ENCODE measurements around the gene ARL9.

ARL9 gene, protein sequence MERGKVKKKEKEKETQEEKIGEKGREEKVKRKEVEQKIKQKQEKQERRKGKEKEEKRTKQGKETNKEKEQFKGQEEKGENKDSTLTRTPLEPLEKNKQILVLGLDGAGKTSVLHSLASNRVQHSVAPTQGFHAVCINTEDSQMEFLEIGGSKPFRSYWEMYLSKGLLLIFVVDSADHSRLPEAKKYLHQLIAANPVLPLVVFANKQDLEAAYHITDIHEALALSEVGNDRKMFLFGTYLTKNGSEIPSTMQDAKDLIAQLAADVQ

GRCh38 chr4:56505269-56506130 is at the start of gene ARL9:
Gene ARL9, plus strand, starts transcription at chr4:56505791. Its CDS starts 72 bp downstream, at chr4:56505863.
- DNase-seq = no peak

- no peak for DNase-seq
These were observed 45.5 kb upstream of the ARL9 start for GRCh38 chr4:56460085-56460484.

DNA sequence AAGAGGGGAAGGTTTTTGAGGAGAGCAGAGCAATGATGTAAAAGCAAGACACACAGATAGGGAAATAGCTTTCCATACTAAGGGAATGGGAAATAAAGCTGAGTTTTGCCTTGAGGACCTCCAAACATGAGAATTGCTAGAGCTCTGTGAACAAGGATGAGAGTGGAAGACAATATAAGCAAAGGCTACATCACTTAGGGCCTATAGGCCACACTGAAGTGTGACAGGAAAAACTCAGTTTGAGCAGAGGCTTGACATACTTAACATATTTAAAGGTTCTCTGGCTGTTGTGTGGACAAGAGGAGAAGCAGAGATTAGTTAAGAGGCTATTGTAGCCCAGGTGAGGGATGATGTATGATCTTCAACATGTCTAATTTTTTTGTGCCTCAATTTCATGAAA is 43.4 kb upstream of the ARL9 start:
- no peak for DNase-seq

- DNase-seq = no peak
These were observed 41.9 kb upstream of the ARL9 start for GRCh38 chr4:56463711-56464110.

DNA sequence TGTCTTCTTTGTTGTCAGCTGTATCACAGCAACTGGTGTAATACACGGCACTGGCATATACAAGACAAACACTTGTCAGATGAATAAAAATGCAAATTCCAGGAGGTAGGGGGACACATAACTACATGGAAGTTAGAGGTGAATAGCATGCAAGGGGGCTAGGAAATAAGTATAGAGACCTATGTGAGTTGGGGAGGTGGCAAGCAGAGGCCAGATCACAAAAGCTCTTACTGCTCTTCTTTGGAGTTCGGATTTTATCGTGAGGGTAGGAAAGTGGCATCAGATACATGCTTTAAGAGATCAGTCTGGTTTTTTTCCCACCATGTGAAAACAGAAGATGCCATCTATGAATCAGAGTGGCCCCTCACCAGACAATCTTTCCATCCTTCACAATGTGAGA is 41.0 kb upstream of the ARL9 start:
- no peak for DNase-seq

DNA sequence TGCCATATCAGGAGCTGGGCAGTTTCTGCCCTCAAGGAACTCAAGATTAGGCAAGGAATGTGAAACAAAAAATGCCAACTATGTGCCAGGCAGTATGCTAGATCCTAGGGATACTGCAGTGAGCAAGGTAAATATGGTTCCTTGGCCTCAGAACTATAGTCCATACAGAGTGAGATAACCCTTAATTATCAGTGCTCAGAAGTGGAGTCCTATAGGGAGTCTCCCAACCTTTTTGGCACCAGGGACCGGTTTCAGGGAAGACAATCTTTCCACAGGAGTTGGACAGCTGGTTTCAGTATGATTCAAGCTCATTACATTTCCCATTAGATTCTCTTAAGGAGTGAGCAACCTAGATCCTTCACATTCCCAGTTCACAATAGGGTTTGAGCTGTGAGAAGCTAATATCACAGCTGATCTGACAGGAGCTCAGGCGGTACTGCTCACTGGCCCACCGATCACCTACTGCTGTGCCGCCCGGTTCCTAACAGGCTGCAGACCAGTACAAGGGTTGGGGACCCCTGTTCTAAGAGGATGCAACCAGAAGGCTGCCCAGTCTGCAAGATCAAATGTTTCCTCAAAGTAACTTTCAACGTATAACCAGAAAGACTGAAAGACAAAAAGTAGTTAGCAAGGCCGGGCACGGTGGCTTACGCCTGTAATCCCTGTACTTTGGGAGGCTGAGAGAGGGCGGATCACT is 39.8 kb upstream of the ARL9 start:
- DNase-seq = no peak

GRCh38 chr4:56466296-56466761 is 39.3 kb upstream of the ARL9 start:
- DNase-seq = peak; percentile 81

- no peak for DNase-seq
These were observed 38.7 kb upstream of the ARL9 start for GRCh38 chr4:56466910-56467283.

- DNase-seq = peak; percentile 85
These were observed 38.1 kb upstream of the ARL9 start, which contains the start of gene SRP72 for GRCh38 chr4:56467284-56468096. Gene SRP72, plus strand, starts transcription at chr4:56467617. Its CDS starts 19 bp downstream, at chr4:56467636.

GRCh38 chr4:56468097-56468422 is 37.5 kb upstream of the ARL9 start:
- peak; percentile 53 for DNase-seq

DNA sequence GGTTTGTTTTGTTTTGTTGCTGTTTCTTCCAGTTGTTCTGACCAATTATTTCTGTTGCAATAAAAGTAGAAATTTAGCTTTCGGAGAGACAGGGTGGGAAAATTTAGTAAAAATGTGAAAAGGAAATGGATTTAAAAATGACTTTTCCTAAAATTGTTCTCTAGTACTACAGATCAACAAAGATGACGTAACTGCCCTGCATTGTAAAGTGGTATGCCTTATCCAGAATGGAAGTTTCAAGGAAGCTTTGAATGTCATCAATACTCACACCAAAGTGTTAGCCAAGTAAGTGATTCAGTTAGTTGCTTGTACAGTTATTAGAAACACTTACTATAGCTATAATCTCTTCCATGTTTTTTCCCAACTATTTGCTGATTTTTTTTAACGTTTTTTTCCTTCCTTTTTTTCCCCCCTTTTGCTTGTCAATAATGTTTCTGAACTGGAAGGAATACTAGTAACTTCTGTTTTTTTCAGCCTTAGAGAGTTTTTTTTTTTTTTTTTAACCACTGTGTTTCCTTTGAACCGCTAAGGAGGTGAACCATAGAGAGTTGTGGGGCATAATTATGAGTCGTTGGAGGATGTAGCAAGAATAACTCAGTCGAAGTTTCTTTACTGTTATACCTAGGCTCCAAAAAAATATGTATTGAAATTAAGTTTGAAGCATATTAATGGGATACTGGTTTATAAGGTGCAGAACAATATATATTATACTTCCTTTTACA is 35.9 kb upstream of the ARL9 start:
- DNase-seq = no peak

GRCh38 chr4:56475917-56476316 is 29.7 kb upstream of the ARL9 start:
- DNase-seq = no peak

GRCh38 chr4:56477192-56477702 is 28.3 kb upstream of the ARL9 start:
- no peak for DNase-seq

- DNase-seq = no peak
These were observed 24.9 kb upstream of the ARL9 start for GRCh38 chr4:56480691-56481090.

DNA sequence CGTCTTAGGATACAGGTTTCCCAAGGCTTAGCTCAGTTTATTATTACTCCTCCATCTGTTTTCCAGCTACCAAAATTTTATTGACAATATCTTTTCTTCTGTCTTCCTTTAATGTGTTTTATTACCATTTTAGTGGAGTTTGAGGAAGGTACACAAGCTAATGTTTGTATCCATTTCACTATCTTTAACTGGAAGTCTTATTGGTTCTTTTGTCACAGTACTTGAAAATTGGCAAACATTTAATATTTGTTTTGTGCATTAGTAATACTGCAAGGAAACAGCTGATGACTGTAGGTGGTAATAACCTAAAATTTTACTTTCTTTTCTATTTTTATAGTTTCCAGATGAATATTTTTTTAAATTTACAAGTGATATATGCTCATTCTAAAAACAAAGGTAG is 9.3 kb upstream of the ARL9 start:
- DNase-seq = no peak

DNA sequence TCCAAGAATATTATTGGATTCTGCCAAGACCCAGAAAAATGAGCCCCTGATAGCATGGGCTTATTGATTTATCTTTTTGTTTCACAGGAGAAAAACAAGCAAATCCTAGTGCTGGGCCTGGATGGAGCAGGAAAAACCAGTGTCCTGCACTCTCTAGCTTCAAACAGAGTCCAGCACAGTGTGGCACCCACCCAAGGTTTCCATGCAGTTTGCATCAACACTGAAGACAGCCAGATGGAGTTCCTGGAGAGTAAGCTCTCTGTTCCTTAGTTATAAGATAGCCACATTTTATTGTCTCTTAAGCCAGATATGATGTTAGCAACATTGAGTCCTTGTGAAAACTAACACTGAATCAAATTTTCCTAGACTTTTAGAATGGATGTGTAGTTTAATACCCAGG is 5.5 kb downstream of the ARL9 start:
- DNase-seq = no peak

DNA sequence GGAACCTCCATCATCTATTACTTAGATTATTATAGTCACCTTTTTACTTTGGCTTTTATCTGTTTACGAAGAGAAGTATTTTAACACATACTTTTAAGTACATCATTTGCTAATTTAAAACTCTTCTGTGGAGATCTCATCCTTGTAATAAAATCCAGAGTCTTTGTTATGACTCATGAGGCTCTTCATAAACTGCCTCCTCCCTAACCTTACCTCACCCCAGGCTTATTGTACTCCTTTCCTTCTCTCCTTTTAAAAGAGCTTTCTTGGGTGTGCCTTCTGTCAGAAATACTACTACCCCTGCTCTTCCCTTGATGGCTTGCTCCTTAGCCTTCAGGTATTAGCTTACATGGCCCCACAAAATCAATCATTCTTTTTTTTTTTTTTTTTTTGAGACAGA is 6.6 kb downstream of the ARL9 start:
- no peak for DNase-seq

DNA sequence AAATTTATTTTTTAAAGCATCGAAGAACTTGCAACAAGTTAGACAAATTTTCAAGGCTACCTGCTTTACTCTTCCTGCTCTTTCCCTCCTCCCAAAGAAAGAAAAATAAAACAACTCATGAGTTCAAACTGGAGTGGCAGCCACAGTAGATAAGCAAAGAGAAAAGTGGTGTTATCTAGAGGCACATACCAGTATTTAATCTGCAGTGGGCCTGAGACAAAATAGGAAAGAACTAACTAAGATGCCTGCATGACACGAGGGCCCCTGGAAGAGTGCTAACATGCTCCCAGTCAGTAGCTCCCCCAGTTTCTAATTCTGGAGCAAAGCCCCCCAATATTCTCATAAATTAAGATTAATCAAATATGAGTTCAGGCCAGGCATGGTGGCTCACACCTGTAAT is 7.9 kb downstream of the ARL9 start:
- no peak for DNase-seq

- DNase-seq = peak; percentile 59
These were observed 24.9 kb downstream of the ARL9 start for GRCh38 chr4:56530269-56531148.

DNA sequence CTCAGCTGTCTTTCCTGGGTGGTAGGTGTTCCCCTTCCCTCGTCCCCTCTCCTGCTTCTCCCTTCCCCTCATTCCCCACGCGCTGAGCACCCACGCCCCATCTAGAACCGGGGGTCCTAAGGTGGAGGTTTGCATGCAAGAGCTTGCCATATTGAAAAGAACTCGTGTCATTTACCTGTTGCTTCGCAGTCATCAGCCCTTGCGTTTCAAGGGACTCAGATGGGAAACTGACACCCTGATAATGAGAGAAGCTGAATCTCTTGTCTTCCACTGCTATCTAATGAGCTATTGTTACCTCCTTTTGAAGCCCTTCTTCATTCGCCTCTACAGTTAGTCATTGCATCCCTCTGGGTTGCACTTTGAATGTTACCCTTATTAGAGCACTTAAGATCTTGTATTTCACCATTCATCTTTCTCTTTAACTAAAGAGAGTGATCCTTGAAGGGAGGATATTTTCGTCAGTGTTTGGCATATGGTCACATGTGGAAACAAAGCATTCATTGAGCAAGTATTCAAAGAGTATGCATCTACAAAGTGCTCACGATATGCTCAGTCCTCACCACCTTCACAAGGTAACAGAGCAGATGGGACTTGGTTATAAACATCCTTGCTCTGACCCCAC is 25.7 kb downstream of the ARL9 start:
- DNase-seq = no peak

Measured in kidney glomerular epithelial cell (primary cell).